Endothelial cell of umbilical vein (primary cell): ENCODE measurements around the gene NDUFS8.

Experiments
- CTCF ChIP-seq, 2 donors: IDR thresholded peaks; 1 replicate in 1 of 2; 2 replicates in 1 of 2; pipeline ENCODE4 v1.5.1; 2011; ENCODE audit warnings: low read length in 2 of 2, mild to moderate bottlenecking in 2 of 2, moderate library complexity in 2 of 2, control low read depth in 1 of 2, inconsistent platforms in 1 of 2, low read depth in 1 of 2; ENCODE audit not compliant: insufficient read depth in 1 of 2; ENCODE audit errors: extremely low read depth in 1 of 2
- EZH2 ChIP-seq: IDR thresholded peaks from 2 replicates; pipeline ENCODE4 v1.6.1; 2012; ENCODE audit warnings: borderline replicate concordance, low read depth, mild to moderate bottlenecking, moderate library complexity, low read length, inconsistent platforms; ENCODE audit not compliant: severe bottlenecking
- FOS ChIP-seq: IDR thresholded peaks from 2 replicates; pipeline ENCODE4 v1.6.1; 2011; ENCODE audit warnings: mild to moderate bottlenecking, low read length, moderate library complexity, borderline replicate concordance; ENCODE audit not compliant: insufficient read depth
- GATA2 ChIP-seq: IDR thresholded peaks from 2 replicates; pipeline ENCODE4 v1.7.0; 2011; ENCODE audit warnings: low read depth, mild to moderate bottlenecking, moderate library complexity, mixed read lengths, low read length; ENCODE audit not compliant: insufficient read length, insufficient read depth
- JUN ChIP-seq: IDR thresholded peaks from 2 replicates; pipeline ENCODE4 v1.6.1; 2011; ENCODE audit warnings: borderline replicate concordance, low read depth; ENCODE audit not compliant: insufficient read length, insufficient read depth
- MYC ChIP-seq: IDR thresholded peaks from one replicate; pipeline ENCODE4 v1.6.1; 2011; ENCODE audit warnings: mild to moderate bottlenecking, low read depth, low read length
- POLR2A ChIP-seq: IDR thresholded peaks from 2 replicates; pipeline ENCODE4 v1.6.1; 2012; ENCODE audit warnings: low read depth, mild to moderate bottlenecking, control low read depth, low read length
- POLR2AphosphoS5 ChIP-seq: IDR thresholded peaks from 2 replicates; pipeline ENCODE4 v1.6.1; 2012; ENCODE audit warnings: low read depth, mild to moderate bottlenecking, control low read depth, low read length, moderate library complexity; ENCODE audit not compliant: insufficient read depth
- TF ChIP-seq, protein P1 (sequence below): IDR thresholded peaks from 2 replicates; pipeline ENCODE4 v1.6.1; 2011; ENCODE audit not compliant: insufficient read depth, insufficient read length

DNA sequence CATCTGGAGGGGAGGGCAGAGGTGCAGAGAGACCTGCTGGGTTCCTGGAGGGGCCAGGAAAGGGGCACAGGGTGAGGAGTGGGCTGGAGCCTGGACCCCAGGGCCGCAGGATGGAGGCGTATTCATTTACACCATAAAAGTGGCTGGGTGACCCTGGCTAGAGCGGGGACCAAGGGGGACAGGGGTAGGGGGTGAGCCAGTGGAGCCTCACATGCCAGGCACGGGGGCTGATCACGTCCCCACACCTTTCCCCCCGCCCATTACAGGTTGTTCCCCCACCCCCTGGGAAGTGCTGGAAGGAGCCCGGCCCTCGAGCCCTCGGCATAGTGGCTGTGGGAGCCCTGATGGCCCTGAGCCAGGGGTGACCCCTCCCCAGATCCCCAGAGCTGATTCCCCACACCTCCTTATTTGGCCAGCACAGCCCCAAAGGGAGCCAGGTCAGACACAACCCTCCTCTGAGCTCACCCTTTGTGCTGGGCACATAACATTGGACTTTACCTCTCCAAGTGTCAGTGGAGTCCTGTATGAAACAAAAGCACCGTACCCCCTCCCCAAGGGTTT, 9.1 kb downstream of the NDUFS8 start:
- TF ChIP-seq, protein P1, sequence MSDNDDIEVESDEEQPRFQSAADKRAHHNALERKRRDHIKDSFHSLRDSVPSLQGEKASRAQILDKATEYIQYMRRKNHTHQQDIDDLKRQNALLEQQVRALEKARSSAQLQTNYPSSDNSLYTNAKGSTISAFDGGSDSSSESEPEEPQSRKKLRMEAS: no peak
- TF ChIP-seq POLR2A (no peak), CTCF (IDR thresholded peaks at IDR 0.05; ENCODE audit: extremely low read depth in 1 of 2, insufficient read depth in 1 of 2, low read depth in 1 of 2, low read length in 2 of 2) (no peak), EZH2 (no peak), POLR2AphosphoS5 (no peak), FOS (no peak), JUN (no peak), MYC (no peak), GATA2 (no peak)
